ENCODE data around the gene SFXN5. TPM values are rescaled to one million over a fixed set of nuclear protein-coding genes. Genes with fewer than 3 reads are reported as not detected.
A peak's percentile ranks its signal among the peaks of the same experiment; 100 is the strongest.

Gene SFXN5
- total RNA-seq, 1 experiment from 2014 or later: 23.9 TPM

DNA sequence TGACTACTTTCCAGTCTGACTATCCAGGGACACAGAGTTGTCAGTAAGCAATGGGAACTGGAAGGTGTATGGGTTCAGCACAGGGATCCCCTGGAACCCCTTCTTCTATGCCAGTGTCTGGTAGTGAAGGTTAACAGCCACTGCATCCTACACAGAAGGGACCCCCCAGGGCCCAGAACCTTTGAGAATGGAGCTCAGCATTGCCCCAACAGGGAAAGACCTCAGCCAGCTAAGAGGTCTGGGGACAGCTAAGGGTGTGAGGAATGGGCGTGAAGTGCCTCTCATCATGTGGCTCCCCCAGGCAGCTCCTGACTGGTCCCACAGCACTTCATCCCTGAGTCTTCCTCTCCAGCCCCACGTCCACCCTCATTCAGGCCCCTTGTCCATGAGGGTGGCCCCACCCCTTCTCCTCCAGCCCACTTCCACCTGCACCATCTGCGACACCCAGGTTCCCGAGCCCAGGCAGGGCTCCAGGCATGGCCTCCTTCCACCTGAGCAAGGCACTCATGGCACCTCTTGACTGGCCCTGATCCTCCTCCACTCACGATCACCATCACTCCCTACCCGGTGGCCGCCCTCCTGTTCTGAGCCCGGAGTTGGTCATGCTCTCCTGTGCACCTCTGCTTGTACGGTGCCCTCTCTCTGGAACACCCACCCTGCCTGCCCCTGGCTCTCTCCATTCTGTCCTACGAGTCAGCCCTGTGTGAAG is 77.1 kb downstream of the SFXN5 start:
- Histone ChIP-seq H3K27me3 (ENCODE audit: control insufficient read depth, insufficient read depth, low read length) (no peaks in the 10 kb centered on the region), H3K36me3 (replicated peaks; ENCODE audit: control insufficient read depth, insufficient read depth, low read length) (no peaks in the 10 kb centered on the region), H3K4me3 (ENCODE audit: insufficient read depth, low read depth, low read length) (no peak overlapping the region)
- DNase-seq: no peak

DNA sequence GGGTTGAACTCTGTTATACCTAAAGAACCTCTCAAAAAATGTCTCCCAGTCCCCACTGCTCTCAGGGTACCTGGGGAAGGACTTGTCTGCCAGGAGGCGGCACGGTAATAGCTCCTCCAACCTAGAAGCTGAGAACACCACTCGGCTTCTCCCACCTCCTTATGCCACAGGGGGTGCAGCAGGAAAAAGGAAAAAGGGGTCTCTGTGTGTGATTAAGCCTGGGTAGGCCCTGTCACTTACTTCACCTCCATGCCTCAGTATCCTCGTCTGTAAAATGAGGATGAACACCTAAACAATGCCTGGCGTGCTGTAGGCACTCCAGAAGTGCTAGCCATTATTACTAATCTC is 77.6 kb downstream of the SFXN5 start:
- no peak for DNase-seq
- Histone ChIP-seq H3K27me3 (ENCODE audit: control insufficient read depth, insufficient read depth, low read length) (no peaks in the 10 kb centered on the region), H3K36me3 (replicated peaks; ENCODE audit: control insufficient read depth, insufficient read depth, low read length) (no peaks in the 10 kb centered on the region), H3K4me3 (ENCODE audit: insufficient read depth, low read depth, low read length) (no peak overlapping the region)

DNA sequence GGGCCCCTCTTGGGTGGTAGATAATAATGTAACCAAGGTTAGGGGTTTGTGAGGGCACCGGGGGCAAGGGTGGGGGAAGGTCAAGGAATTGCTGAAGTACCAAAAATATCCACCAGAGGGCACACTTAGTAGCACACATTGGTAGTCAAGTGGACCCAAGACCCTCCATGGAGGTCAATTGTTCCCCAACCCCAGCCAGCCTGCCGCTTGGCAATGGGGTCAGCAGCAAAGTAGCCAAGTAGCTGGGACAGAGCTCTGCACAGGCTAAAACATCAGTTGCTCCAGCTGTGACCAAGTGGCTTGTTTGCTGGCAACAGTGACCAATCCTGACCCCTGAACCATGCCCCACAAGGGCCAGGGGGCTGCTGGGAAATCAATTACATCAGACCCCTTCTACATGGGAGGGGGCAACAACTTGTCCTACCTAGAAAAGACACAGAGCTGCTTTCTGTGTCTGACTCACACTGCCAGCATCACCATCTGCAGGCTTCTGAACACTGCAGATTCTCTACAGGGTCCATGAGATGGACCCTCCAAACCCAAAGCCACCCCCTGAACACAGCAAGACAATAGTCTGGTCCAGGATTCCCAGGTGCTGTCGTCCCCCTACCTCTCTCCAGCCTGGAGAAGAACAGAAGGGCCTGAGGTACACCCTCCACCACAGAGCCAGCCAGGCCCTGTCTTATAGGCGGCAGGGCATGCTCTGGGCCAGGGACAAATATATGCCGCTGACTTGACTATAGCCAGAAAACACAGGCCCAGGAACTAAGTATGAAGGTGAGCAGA is 78.2 kb downstream of the SFXN5 start:
- H3K27me3 ChIP-seq (ENCODE audit: control insufficient read depth, insufficient read depth, low read length): no peaks in the 10 kb centered on the region
- no peaks in the 10 kb centered on the region for H3K36me3 ChIP-seq (replicated peaks; ENCODE audit: control insufficient read depth, insufficient read depth, low read length)
- peak; percentile 96 for DNase-seq
- no peak overlapping the region for H3K4me3 ChIP-seq (ENCODE audit: insufficient read depth, low read depth, low read length)

DNA sequence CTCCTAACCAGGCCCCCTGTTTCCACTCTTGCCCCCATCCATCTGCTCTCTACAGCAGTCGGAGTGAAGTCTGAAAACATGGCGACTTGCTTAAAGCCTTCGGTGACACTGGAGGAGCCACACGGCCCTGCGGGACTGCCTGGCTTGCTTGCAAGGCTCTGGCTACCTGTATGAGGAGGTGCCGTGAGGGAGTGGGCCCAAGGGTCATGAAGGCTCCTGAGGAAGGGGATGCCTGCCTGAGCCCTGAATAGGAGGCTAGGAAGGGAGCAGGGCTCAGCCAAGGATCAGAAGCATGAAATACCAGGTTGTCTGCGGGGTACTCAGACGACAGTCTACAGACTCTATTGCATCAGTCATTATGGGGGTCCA is 78.8 kb downstream of the SFXN5 start:
- DNase-seq: peak; percentile 34
- no peaks in the 10 kb centered on the region for H3K27me3 ChIP-seq (ENCODE audit: control insufficient read depth, insufficient read depth, low read length)
- H3K36me3 ChIP-seq (replicated peaks; ENCODE audit: control insufficient read depth, insufficient read depth, low read length): no peaks in the 10 kb centered on the region
- no peak overlapping the region for H3K4me3 ChIP-seq (ENCODE audit: insufficient read depth, low read depth, low read length)

DNA sequence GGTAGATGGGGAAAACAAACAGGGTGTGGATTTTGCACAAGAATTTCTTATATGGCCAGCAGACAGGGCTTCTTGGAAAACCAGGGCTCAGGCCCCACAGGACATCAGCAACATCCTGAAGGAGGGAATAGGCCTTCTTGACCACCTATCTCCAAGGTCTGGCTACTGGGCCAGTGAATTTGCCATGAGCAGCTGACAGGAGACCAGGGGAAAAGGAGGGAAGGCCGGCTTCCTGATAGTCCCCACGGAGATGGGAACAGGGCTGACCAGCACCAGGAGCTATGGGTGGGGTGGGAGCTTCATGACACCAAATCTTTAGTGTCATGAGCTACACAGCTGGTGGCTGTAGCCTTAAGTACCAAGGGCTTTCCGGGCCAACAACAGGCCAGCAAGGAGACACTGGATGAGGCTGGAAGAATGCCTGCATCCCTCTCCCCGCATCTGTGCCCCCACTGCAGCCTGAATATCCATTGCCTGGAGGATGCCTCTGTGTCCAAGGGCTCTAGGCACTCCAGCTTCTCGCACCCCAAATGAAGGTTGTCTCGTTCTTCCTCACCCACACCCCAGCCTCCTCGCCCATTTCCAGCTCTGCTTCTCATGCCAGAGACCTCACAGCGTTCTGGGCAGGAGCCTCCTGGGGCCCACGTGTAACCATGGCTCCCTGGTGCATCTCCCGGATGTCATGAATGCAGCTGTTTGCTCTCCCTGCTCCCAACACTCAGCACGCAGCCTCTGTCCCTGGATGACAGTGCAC is 79.4 kb downstream of the SFXN5 start:
- no peaks in the 10 kb centered on the region for H3K36me3 ChIP-seq (replicated peaks; ENCODE audit: control insufficient read depth, insufficient read depth, low read length)
- no peak for DNase-seq
- H3K4me3 ChIP-seq (ENCODE audit: insufficient read depth, low read depth, low read length): no peak overlapping the region
- no peaks in the 10 kb centered on the region for H3K27me3 ChIP-seq (ENCODE audit: control insufficient read depth, insufficient read depth, low read length)

DNA sequence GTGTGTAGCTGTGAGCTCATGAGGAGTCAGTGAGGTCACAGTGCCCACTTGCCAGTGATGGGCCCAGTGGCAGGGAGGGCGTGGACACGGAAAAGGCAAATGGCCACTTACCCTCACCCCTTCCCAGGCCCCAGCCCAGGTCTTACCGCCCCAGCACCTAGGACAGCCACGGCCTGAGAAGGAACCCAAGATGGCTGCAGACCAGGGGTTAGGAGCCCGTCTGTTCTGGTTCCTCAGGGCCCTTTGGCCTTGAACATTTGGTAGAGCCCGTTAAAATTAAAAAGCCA is 80.1 kb downstream of the SFXN5 start:
- DNase-seq: no peak
- H3K27me3 ChIP-seq (ENCODE audit: control insufficient read depth, insufficient read depth, low read length): no peaks in the 10 kb centered on the region
- no peaks in the 10 kb centered on the region; the same call in 1 of the 2 replicates for H3K36me3 ChIP-seq (replicated peaks; ENCODE audit: control insufficient read depth, insufficient read depth, low read length)
- H3K4me3 ChIP-seq (ENCODE audit: insufficient read depth, low read depth, low read length): no peak overlapping the region

DNA sequence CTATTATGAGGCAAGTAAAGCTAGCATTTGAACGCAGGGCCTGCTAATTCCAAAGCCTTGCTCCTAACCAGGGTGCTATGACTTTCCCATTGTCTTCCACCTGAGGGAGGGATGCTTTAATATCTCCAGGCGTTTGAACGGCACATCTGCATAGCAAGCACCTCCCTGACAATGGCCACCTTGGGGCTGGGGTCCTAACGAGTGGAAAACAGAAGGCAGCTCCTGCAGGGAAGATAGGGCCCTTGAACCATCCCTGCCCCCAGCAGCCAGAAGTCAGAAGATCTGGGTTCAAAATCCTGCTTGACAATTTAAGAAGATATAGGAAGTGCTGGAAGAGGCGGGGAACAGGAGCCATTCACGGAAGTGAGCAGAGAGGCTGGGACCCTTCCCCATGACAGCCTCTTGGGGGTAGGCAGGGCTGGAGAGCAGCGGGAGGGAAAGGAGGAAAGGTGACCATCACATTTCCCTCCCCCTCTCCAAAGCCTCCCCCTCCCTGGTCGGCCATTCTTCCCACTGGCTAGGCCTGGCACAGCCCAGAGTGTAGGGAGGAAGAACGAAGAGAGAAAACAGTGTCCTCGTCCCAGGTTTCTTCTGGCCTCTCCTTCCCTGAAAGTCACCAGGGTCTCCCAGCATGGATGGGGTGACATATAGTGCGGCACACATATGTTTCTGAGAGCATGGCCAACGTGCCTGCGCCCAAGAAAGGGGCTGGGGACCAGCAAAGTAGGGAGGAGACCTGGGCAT is 80.6 kb downstream of the SFXN5 start:
- no peaks in the 10 kb centered on the region; the same call in 1 of the 2 replicates for H3K36me3 ChIP-seq (replicated peaks; ENCODE audit: control insufficient read depth, insufficient read depth, low read length)
- H3K27me3 ChIP-seq (ENCODE audit: control insufficient read depth, insufficient read depth, low read length): no peaks in the 10 kb centered on the region
- no peak overlapping the region for H3K4me3 ChIP-seq (ENCODE audit: insufficient read depth, low read depth, low read length)
- peak; percentile 43 for DNase-seq

DNA sequence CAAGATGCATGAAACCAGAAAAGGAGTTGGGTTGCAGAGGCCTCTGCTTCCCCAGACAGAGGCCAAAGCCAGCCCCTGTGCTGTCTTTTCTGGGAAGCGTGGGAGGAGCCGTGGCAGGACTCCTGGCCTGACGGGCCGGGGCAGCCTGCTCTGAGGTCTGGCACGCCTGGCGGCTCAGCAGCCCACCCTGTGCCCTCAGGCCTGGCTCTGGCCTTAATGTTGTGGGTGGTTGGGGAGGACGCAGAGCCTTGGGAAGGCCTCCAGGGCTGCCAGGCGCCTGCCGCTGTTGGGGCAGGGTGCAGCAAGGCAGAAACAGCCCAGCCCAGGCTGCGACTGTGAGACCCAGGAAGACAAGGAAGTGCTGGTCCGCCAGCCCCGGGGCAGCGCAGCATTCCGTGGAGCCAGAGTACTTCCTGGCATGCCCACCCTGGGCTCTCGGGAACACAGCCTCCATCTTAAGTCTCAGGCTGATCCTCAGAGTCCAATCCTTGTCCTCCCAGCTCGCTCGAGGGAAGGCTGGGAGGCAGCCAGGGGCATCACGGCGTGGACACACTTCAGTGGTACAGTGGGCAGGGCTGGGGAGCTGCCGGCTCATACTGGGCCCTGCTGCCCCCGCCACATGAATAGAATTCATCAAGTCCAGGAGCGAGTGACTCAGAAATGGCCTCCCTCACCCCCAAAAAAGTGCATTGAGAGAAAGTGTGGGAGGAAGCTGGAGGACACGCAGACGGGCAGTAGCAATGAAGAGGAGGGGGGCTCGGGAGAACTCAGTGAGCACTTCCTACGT is 81.5 kb downstream of the SFXN5 start:
- Histone ChIP-seq H3K4me3 (ENCODE audit: insufficient read depth, low read depth, low read length) (no peak overlapping the region), H3K36me3 (replicated peaks; ENCODE audit: control insufficient read depth, insufficient read depth, low read length) (no peaks in the 10 kb centered on the region; the same call in 1 of the 2 replicates), H3K27me3 (ENCODE audit: control insufficient read depth, insufficient read depth, low read length) (no peaks in the 10 kb centered on the region)
- DNase-seq: peak; percentile 43

DNA sequence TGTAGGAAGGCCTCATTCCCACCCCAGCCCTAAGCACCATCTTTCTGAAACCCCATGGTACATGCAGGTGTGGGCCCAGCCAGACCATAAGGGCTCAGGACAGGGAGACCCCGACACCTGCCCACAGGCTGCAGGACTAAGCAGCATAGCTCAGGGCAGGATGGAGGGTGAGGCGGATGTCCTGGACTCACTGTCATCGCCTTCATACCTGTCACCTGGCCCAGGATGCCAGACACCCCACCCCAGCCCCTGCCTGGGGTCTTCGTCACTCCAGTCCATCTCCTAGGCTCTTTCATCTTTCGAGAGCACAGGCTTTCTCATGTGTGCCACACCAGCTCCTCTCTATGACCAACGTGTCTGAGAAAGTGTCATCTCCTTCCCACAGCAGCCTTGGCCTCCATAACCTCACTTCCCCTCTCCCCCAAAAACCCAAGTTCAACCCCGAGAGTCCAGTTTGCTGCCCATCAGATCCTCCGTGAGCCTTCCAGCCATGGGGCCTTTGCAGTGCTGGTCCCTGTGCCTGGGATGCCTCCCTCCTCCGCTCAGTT is 82.7 kb downstream of the SFXN5 start:
- no peak for DNase-seq
- H3K4me3 ChIP-seq (ENCODE audit: insufficient read depth, low read depth, low read length): no peak overlapping the region
- H3K36me3 ChIP-seq (replicated peaks; ENCODE audit: control insufficient read depth, insufficient read depth, low read length): no peaks in the 10 kb centered on the region; the same call in 1 of the 2 replicates
- H3K27me3 ChIP-seq (ENCODE audit: control insufficient read depth, insufficient read depth, low read length): no peaks in the 10 kb centered on the region

DNA sequence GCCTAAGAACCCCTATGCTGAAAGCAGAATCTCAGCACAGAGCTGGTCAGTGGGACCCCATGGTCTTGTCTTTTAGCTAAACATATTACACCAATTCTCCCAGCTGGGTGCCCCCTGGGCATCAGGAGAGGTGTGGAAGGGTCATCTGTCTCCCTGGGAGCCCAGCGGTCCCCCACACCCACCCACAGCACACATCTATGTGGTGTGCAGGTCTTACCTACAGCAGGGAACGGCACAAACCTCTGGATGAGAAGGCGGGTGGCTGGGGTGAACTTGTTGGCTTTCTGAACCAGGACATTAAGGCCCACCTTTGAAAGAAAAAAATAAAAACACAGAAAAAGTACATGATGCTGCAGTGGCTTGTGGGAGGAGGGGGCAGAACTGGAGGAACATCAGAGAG is 83.5 kb downstream of the SFXN5 start:
- Histone ChIP-seq H3K4me3 (ENCODE audit: insufficient read depth, low read depth, low read length) (no peak overlapping the region), H3K27me3 (ENCODE audit: control insufficient read depth, insufficient read depth, low read length) (no peaks in the 10 kb centered on the region), H3K36me3 (replicated peaks; ENCODE audit: control insufficient read depth, insufficient read depth, low read length) (no peaks in the 10 kb centered on the region; the same call in 1 of the 2 replicates)
- DNase-seq: peak; percentile 18

DNA sequence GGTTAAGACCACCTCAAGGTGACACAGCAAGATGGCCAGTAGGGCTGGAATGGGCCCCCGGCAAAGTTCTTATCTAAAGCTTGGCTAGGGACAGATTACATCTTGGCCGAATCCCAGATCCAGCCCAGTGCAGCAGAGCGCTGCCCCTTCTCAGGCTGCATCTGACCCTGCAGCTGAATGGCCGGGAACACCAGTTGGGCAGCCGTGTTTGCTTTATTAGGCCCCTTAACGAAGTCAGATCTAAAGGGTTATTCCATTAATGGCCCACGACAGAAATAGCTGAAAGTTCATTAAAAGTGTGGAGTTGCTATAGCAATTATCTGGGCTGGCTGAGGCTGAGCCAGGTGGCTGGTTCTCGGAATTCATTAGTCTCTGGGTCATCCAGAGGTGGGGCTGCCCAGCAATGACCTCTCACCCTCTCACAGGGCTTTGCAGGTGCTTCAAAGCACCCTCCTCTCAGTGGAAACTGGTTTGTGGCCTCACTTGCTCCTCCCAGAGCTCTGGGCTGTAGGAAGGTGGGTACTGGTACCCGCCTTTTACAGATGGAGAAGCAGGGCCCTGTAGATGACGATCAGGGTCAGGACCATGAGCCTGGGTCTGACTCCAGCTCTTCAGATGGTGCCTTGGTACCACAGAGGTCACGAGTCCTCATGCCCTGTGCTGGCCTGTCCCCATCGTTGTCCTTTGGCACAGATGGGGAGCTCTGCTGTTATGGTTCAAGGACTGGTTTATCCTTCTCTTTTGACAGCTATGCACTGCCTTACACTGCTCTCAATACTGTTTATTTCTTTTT is 85.4 kb downstream of the SFXN5 start:
- Histone ChIP-seq H3K36me3 (replicated peaks; ENCODE audit: control insufficient read depth, insufficient read depth, low read length) (no peaks in the 10 kb centered on the region; the same call in 1 of the 2 replicates), H3K27me3 (ENCODE audit: control insufficient read depth, insufficient read depth, low read length) (no peaks in the 10 kb centered on the region), H3K4me3 (ENCODE audit: insufficient read depth, low read depth, low read length) (no peak overlapping the region)
- no peak for DNase-seq

DNA sequence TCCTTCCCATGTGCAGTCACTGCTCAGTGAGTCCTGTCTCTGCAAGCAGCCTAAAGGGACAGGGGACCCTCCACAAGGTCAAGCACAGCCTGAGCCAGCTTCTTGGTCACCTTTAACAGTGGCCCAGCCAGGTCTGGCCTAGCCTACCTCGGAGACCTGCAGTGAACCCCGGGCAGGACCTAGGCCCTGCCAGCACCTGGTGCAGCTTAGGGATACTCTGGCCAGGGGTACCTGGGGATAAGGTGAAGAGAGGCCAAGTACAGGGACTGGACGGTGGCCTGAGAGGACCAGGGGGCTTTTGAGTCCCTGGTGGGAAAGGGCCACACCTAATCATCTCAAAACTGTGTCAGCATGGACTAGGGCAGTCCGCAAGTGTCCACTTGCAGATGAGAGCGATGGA is 86.4 kb downstream of the SFXN5 start:
- DNase-seq: no peak
- Histone ChIP-seq H3K36me3 (replicated peaks; ENCODE audit: control insufficient read depth, insufficient read depth, low read length) (no peaks in the 10 kb centered on the region; the same call in 1 of the 2 replicates), H3K4me3 (ENCODE audit: insufficient read depth, low read depth, low read length) (no peak overlapping the region), H3K27me3 (ENCODE audit: control insufficient read depth, insufficient read depth, low read length) (no peaks in the 10 kb centered on the region)

DNA sequence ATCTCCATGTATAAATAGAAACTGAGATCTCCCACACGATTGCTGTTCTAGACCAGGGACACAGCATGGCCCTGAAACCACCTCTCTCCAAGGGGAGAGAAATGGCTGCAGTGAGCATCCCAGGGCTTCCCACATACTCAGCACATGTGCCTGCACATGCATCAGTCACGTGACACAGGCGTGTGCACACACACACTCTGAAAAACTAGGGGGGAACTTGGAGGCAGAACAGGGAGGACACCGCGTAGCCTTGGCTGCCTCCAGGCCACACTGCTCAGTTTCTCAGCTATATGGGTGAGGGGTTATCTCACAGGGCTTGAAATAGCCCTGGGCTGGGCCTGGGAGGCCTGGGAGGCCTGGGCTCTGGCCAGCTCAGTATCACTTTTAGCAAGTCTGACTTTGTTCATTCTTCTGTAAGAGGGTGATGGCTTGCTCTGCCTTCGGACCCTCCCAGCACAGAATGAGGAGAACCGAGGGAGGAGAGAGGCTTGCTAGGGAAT is 87.3 kb downstream of the SFXN5 start:
- Histone ChIP-seq H3K4me3 (ENCODE audit: insufficient read depth, low read depth, low read length) (no peak overlapping the region), H3K36me3 (replicated peaks; ENCODE audit: control insufficient read depth, insufficient read depth, low read length) (no peaks in the 10 kb centered on the region; the same call in 1 of the 2 replicates), H3K27me3 (ENCODE audit: control insufficient read depth, insufficient read depth, low read length) (no peaks in the 10 kb centered on the region)
- no peak for DNase-seq
